Endodermal cell (in vitro differentiated cells): ENCODE results near the gene NKAIN4. TPM values are rescaled to one million over a fixed set of nuclear protein-coding genes. Genes with fewer than 3 reads are reported as not detected.
A peak's percentile ranks its signal among the peaks of the same experiment; 100 is the strongest.

ENCODE experiments used
- DNase-seq: peaks from one replicate; pipeline ENCODE4 v3.0.0-alpha.2; 2017
- H3K27ac ChIP-seq: 2 replicates; pipeline ENCODE4 v1.5.1; 2013; ENCODE audit warnings: mild to moderate bottlenecking, low read depth, low read length, moderate library complexity
- H3K27me3 ChIP-seq: 2 replicates; pipeline ENCODE4 v1.6.1; 2013; ENCODE audit warnings: mild to moderate bottlenecking, low read length, moderate library complexity; ENCODE audit not compliant: insufficient read depth, control insufficient read depth, poor library complexity, severe bottlenecking
- H3K36me3 ChIP-seq: 2 replicates; pipeline ENCODE4 v1.7.0; 2013; ENCODE audit warnings: mild to moderate bottlenecking, low read length, moderate library complexity; ENCODE audit not compliant: control insufficient read depth, insufficient read depth
- H3K4me1 ChIP-seq: one replicate; pipeline ENCODE4 v1.7.0; 2013; ENCODE audit warnings: low read length; ENCODE audit not compliant: control insufficient read depth, insufficient read depth
- H3K4me3 ChIP-seq: 2 replicates; pipeline ENCODE4 v1.5.1; 2013; ENCODE audit warnings: mild to moderate bottlenecking, low read length, moderate library complexity
- H3K9ac ChIP-seq: 2 replicates; pipeline ENCODE4 v1.6.1; 2013; ENCODE audit warnings: mild to moderate bottlenecking, low read length, moderate library complexity; ENCODE audit not compliant: poor library complexity, severe bottlenecking; ENCODE audit errors: extremely low read depth
- H3K9me3 ChIP-seq: 2 replicates; pipeline ENCODE4 v1.6.1; 2013; ENCODE audit warnings: mild to moderate bottlenecking, low read length, moderate library complexity; ENCODE audit not compliant: control insufficient read depth
- H3K27ac Mint-ChIP-seq: 2 replicates; pipeline ENCODE4 v1.8.0; 2020; ENCODE audit warnings: mixed read lengths
- H3K27me3 Mint-ChIP-seq: 2 replicates; pipeline ENCODE4 v1.8.0; 2021; ENCODE audit warnings: mild to moderate bottlenecking, mixed read lengths; ENCODE audit not compliant: insufficient read depth
- H3K36me3 Mint-ChIP-seq: 2 replicates; pipeline ENCODE4 v1.8.0; 2020; ENCODE audit warnings: low read depth, mixed read lengths
- H3K4me1 Mint-ChIP-seq: 2 replicates; pipeline ENCODE4 v1.8.0; 2020; ENCODE audit warnings: mixed read lengths
- H3K4me3 Mint-ChIP-seq: 2 replicates; pipeline ENCODE4 v1.8.0; 2020; ENCODE audit warnings: mild to moderate bottlenecking, moderate library complexity, mixed read lengths
- H3K9me3 Mint-ChIP-seq: 2 replicates; pipeline ENCODE4 v1.8.0; 2020; ENCODE audit warnings: mild to moderate bottlenecking, mixed read lengths
- CTCF ChIP-seq: fragments of 200-600 bp; sonication (generic); conservative IDR thresholded peaks from 2 replicates; pipeline ENCODE4 v1.5.0; 2021; ENCODE audit warnings: antibody characterized with exemption, mild to moderate bottlenecking
- WGBS, 2 experiments: methylation state at CpG; one replicate each; pipeline versions ENCODE4 v1.1.5 to v1.1.7; 2013; ENCODE audit warnings: missing lambda C conversion rate in 2 of 2, mixed read lengths in 1 of 2; ENCODE audit not compliant: insufficient coverage in 1 of 2, insufficient read length in 1 of 2; 5-methylcytosine and 5-hydroxymethylcytosine counted together
- total RNA-seq, 2 donors: library from RNA; stranded (reverse); fragmentation: NEBNext Ultra II Directional in 1 of 2; extraction: Animal tissue kit (Norgen Biotek cat#: 25700) in 1 of 2; gene quantifications; 2 replicates in 1 of 2; 3 replicates in 1 of 2; pipeline ENCODE4 v1.2.1, GENCODE V29; 2021

NKAIN4 gene
- total RNA-seq, 2 donors from 2014 or later: 0.24 to 1.7 TPM

- peaks cover 4% of the 10 kb centered on the region for H3K36me3 Mint-ChIP-seq
- peaks cover 5% of the 10 kb centered on the region for H3K4me1 Mint-ChIP-seq
- H3K27me3 ChIP-seq: no peaks in the 10 kb centered on the region
- DNase-seq: peak; percentile 68
- H3K9me3 Mint-ChIP-seq: no peaks in the 10 kb centered on the region
- H3K4me1 ChIP-seq: no peaks in the 10 kb centered on the region
- H3K4me3 ChIP-seq: no peak overlapping the region
- no peak overlapping the region for H3K27ac ChIP-seq
- no peaks in the 10 kb centered on the region for H3K36me3 ChIP-seq
- TF ChIP-seq CTCF: no peak
- H3K9me3 ChIP-seq: no peaks in the 10 kb centered on the region
- no peaks in the 10 kb centered on the region for H3K27me3 Mint-ChIP-seq
- H3K4me3 Mint-ChIP-seq: no peak overlapping the region
- no peak overlapping the region for H3K27ac Mint-ChIP-seq
- H3K9ac ChIP-seq: no peak overlapping the region
- 65 to 79% methylated on average over 16 to 18 of the region's 18 CpGs for WGBS, 2 experiments
Observed at GRCh38 chr20:63268671-63269439, 14.6 kb upstream of the NKAIN4 start.

GRCh38 chr20:63268256-63268655, 14.0 kb upstream of the NKAIN4 start:
- Mint-ChIP-seq H3K9me3 (no peaks in the 10 kb centered on the region), H3K27me3 (no peaks in the 10 kb centered on the region), H3K36me3 (peaks cover 4% of the 10 kb centered on the region), H3K4me1 (no peaks in the 10 kb centered on the region), H3K27ac (peak overlapping the region; percentile 25), H3K4me3 (no peak overlapping the region)
- Histone ChIP-seq H3K27ac (no peak overlapping the region), H3K36me3 (no peaks in the 10 kb centered on the region), H3K4me1 (no peaks in the 10 kb centered on the region), H3K9me3 (no peaks in the 10 kb centered on the region), H3K27me3 (no peaks in the 10 kb centered on the region), H3K9ac (no peak overlapping the region), H3K4me3 (no peak overlapping the region)
- 87 to 93% methylated on average over 7 of the region's 7 CpGs for WGBS, 2 experiments
- no peak for TF ChIP-seq CTCF
- no peak for DNase-seq

GRCh38 chr20:63267691-63268090, 13.4 kb upstream of the NKAIN4 start:
- H3K4me3 ChIP-seq: no peak overlapping the region
- DNase-seq: no peak
- no peaks in the 10 kb centered on the region for H3K9me3 ChIP-seq
- no peak for TF ChIP-seq CTCF
- H3K4me1 ChIP-seq: no peaks in the 10 kb centered on the region
- H3K27me3 ChIP-seq: no peaks in the 10 kb centered on the region
- H3K27ac ChIP-seq: no peak overlapping the region
- Mint-ChIP-seq H3K4me1 (no peaks in the 10 kb centered on the region), H3K27ac (no peak overlapping the region), H3K27me3 (no peaks in the 10 kb centered on the region), H3K9me3 (no peaks in the 10 kb centered on the region), H3K36me3 (peaks cover 4% of the 10 kb centered on the region), H3K4me3 (no peak overlapping the region)
- H3K36me3 ChIP-seq: no peaks in the 10 kb centered on the region
- H3K9ac ChIP-seq: no peak overlapping the region
- 88 to 93% methylated on average over 4 to 9 of the region's 9 CpGs for WGBS, 2 experiments
